Esophagus (tissue), 2 donors: ENCODE measurements around the gene CREBRF. TPM values are rescaled to one million over a fixed set of nuclear protein-coding genes. Genes with fewer than 3 reads are reported as not detected.

Source experiments
- H3K27ac ChIP-seq, 2 donors: one replicate each; pipeline ENCODE4 v1.5.1; 2013; ENCODE audit warnings: low read depth in 2 of 2, mild to moderate bottlenecking in 2 of 2, inconsistent platforms in 1 of 2, low read length in 1 of 2, moderate library complexity in 1 of 2
- H3K27me3 ChIP-seq, 2 donors: one replicate each; pipeline ENCODE4 v1.6.1; 2013; ENCODE audit warnings: low read length in 2 of 2, control low read depth in 1 of 2, mild to moderate bottlenecking in 1 of 2; ENCODE audit not compliant: insufficient read depth in 2 of 2, control insufficient read depth in 1 of 2
- H3K36me3 ChIP-seq, 2 donors: one replicate each; pipeline ENCODE4 v1.6.1; 2013; ENCODE audit warnings: low read length in 1 of 2; ENCODE audit not compliant: control insufficient read depth in 2 of 2, insufficient read depth in 2 of 2
- H3K4me1 ChIP-seq, 2 donors: one replicate each; pipeline ENCODE4 v1.6.1; 2013; ENCODE audit warnings: low read length in 1 of 2; ENCODE audit not compliant: control insufficient read depth in 2 of 2, insufficient read depth in 2 of 2
- H3K4me3 ChIP-seq, 2 donors: one replicate each; pipeline ENCODE4 v1.5.1; 2013; ENCODE audit warnings: low read length in 2 of 2, mild to moderate bottlenecking in 2 of 2, low read depth in 1 of 2, moderate library complexity in 1 of 2
- H3K9me3 ChIP-seq, 2 donors: one replicate each; pipeline ENCODE4 v1.6.1; 2013; ENCODE audit warnings: mild to moderate bottlenecking in 2 of 2, low read depth in 1 of 2, low read length in 1 of 2, moderate library complexity in 1 of 2; ENCODE audit not compliant: control insufficient read depth in 2 of 2, insufficient read depth in 1 of 2
- WGBS, 2 donors: extraction: QIAGEN DNeasy Blood & Tissue Kit; methylation state at CpG; one replicate each; pipeline ENCODE4 v1.1.7; 2013; 5-methylcytosine and 5-hydroxymethylcytosine counted together
- polyA plus RNA-seq, 2 donors: library from polyadenylated mRNA; stranded (reverse); fragments of 200-250 nt; gene quantifications; one replicate each; pipeline ENCODE4 v1.2.3, GENCODE V29; 2013
- donor health status: healthy with polysubstance abuse.
- donor health status: Bipolar disorder and iron deficiency.

The CREBRF gene, protein sequence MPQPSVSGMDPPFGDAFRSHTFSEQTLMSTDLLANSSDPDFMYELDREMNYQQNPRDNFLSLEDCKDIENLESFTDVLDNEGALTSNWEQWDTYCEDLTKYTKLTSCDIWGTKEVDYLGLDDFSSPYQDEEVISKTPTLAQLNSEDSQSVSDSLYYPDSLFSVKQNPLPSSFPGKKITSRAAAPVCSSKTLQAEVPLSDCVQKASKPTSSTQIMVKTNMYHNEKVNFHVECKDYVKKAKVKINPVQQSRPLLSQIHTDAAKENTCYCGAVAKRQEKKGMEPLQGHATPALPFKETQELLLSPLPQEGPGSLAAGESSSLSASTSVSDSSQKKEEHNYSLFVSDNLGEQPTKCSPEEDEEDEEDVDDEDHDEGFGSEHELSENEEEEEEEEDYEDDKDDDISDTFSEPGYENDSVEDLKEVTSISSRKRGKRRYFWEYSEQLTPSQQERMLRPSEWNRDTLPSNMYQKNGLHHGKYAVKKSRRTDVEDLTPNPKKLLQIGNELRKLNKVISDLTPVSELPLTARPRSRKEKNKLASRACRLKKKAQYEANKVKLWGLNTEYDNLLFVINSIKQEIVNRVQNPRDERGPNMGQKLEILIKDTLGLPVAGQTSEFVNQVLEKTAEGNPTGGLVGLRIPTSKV
- polyA plus RNA-seq: 1 to 10 TPM; 2.3 to 2.8 TPM

DNA sequence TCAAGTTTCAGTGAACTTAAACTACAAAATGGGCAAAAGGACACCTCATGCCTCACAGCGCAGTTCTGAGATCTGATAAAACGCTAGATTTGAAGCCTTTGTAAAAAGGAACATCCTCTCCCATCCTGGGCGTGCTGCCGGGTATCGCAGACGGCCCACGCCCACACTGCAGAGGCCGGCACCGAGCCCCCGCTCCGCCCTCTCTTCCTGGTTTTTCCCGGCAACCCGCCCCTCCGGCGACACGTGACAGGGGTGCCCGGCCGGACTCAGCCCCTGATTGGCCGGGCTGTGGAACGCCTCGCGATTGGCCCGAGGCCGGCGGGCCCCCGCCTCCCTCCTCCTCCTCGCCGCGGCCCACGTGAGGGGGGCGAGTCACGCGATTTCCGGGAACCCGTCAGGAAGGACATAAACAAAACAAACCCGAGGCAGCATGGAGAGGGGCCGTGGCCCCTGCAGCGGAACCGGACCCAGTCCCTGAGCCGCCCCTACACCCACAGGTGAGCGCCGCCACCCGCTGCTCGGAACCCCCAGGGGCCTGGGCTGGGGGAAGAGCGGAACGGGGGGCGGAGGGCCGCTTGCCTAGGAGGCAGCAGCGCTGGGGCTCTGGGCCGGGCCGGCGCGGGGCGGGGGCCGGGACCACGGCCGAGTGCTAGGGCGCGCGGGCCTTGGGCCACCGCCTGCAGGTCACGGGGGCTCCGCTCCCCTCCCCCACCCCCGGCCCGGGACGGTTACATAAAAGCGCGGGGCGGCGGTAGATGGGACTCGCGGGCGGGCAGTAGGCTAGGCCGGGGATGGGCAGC is at the start of gene CREBRF:
CREBRF (plus strand) TSS at position 370 of the 800 bp plus-strand sequence. CDS start 24,424 bp downstream, outside the sequence.
- Histone ChIP-seq H3K4me1 (no peaks in the 10 kb centered on the region), H3K36me3 (no peaks in the 10 kb centered on the region), H3K4me3 (peak within 1 kb of the TSS; percentile 87 to 95), H3K27ac (peak within 1 kb of the TSS; percentile 97), H3K9me3 (no peaks in the 10 kb centered on the region), H3K27me3 (no peaks in the 10 kb centered on the region)
- 0% methylated on average over 57 to 74 of the region's 74 CpGs for WGBS, 2 donors

DNA sequence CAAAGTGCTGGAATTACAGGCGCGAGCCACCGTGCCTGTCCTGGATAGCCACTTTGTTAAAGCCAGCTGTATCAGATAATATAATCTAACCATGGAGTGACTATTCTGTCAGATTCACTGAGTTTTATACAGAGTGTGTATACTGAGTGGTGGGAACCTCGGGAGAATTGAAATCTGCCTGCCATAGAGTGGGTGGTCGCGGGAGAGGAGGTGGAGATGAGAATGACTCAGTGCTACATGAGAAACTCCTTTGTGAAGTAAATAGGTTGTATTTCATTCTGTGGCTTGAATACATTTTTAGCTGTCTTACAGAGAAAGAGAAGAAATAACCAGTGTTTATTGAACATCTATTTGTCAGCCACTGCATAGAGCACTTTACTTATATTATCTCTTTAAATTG is 46.1 kb upstream of the CREBRF start:
- Histone ChIP-seq H3K27ac (no peak overlapping the region), H3K36me3 (no peaks in the 10 kb centered on the region), H3K4me1 (peaks cover 0 to 3% of the 10 kb centered on the region in 2 donors), H3K4me3 (no peak overlapping the region), H3K27me3 (no peaks in the 10 kb centered on the region), H3K9me3 (no peaks in the 10 kb centered on the region)
- WGBS, 2 donors: 78 to 83% methylated on average over 6 of the region's 6 CpGs

DNA sequence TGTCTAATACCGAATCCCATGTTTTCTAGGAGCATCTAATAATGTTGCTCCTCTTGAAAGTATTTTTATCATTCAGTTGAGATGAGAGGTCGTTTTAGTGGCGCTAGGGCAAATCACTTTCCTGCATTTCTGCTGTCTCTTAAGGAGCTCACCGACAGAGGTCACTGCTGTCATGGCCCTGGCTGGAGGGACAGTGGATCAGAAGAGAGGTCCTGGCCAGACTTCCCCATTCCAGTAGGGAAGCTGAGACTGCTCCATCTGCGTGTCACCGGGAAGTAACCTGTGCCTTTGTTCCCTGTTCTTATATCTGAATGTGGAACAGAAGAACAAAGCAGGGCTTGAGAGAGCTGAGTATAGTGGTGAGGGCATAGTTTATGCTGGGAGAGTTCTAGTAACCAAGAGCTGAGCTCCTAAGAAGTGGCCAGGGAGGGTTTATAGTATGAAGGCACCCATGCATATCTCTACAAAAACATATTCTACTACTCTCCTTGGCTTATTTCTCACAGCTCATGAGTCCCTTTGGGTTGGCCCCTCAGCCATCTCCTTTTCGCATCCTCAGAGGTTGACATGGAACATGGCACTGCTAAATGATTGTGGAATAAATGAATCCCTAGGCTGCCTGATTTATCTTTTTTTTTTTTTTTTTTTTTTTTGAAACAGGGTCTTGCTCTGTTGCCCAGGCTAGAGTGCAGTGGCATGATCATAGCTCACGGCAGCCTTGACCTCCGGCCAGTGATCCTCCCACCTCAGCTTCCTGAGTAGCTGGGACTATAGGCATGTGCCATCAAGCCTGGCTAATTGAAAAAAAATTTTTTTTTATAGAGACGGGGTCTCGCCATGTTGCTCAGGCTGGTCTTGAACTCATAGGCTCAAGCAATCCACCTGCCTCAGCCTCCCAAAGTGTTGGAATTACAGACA is 45.3 kb upstream of the CREBRF start:
- Histone ChIP-seq H3K36me3 (no peaks in the 10 kb centered on the region), H3K9me3 (no peaks in the 10 kb centered on the region), H3K27ac (no peak overlapping the region), H3K27me3 (no peaks in the 10 kb centered on the region), H3K4me1 (peaks cover under 1 to 3% of the 10 kb centered on the region in 2 donors), H3K4me3 (no peak overlapping the region)
- WGBS, 2 donors: 79 to 81% methylated on average over 11 of the region's 11 CpGs

DNA sequence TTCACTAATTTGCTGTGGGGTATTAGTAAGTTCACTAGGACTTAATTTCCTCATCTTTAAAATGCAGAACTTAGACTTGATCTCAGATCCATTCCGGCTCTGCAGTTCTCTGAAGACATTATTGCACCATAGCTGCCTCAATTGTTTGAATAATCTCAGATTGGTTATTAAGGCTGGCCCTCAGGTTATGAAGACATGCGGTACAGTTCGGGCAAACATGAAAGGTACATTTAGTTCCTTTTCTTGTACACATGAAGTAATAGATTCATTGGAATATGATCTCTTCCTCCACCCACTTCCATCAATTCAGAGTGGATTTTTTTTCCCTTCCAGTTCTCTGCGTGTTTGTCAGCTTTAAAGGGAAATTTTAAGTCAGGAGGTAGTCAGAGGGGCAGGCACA is 44.6 kb upstream of the CREBRF start:
- no peaks in the 10 kb centered on the region for H3K9me3 ChIP-seq
- no peaks in the 10 kb centered on the region for H3K27me3 ChIP-seq
- H3K4me3 ChIP-seq: no peak overlapping the region
- H3K4me1 ChIP-seq: peaks cover 3 to 4% of the 10 kb centered on the region in 2 donors
- no peaks in the 10 kb centered on the region for H3K36me3 ChIP-seq
- no peak overlapping the region for H3K27ac ChIP-seq
- WGBS, 2 donors: 51 to 67% methylated on average over 4 of the region's 4 CpGs

DNA sequence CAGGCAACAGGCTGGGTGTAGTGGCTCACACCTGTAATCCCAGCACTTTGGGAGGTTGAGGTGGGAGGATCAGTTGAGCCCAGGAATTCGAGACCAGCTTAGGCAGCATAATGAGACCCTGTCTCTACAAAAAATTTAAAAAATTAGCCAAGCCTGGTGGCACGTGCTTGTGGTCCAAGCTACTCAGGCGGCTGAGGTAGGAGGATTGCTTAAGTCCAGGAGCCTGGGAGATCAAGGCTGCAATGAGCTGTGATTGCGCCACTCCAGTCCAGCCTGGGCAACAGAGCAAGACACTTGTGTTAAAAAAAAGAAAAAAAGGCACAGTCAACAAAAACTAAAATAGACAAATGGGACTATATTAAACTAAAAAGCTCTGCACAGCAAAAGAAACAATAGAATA is 43.3 kb upstream of the CREBRF start:
- Histone ChIP-seq H3K9me3 (no peaks in the 10 kb centered on the region), H3K4me3 (no peak overlapping the region), H3K27me3 (no peaks in the 10 kb centered on the region), H3K27ac (no peak overlapping the region), H3K36me3 (no peaks in the 10 kb centered on the region), H3K4me1 (peaks cover 3 to 4% of the 10 kb centered on the region in 2 donors)
- WGBS, 2 donors: 90 to 96% methylated on average over 4 of the region's 4 CpGs

DNA sequence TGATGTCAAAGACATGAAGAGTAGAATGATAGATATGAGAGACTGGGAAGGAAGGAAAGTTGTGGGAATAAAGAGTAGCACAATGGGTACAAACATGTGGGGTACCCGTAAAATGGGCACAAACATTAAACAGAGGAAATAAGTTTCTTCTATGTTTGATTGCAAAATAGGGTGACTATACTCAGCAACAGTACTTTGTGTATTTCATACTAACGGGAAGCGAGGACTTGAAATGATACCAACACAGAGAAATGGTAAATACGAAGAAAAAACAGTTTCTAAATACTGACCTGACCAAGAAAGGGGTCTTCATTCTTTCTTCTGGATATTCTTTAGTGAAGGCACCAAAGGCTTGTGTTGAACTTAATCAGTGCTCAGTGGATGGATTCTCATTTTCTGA is 41.5 kb upstream of the CREBRF start:
- H3K9me3 ChIP-seq: no peaks in the 10 kb centered on the region
- no peak overlapping the region for H3K27ac ChIP-seq
- H3K36me3 ChIP-seq: no peaks in the 10 kb centered on the region
- no peaks in the 10 kb centered on the region for H3K27me3 ChIP-seq
- peaks cover 3 to 4% of the 10 kb centered on the region in 2 donors for H3K4me1 ChIP-seq
- H3K4me3 ChIP-seq: no peak overlapping the region
- WGBS, 2 donors: 90 to 95% methylated on average over 4 of the region's 4 CpGs

DNA sequence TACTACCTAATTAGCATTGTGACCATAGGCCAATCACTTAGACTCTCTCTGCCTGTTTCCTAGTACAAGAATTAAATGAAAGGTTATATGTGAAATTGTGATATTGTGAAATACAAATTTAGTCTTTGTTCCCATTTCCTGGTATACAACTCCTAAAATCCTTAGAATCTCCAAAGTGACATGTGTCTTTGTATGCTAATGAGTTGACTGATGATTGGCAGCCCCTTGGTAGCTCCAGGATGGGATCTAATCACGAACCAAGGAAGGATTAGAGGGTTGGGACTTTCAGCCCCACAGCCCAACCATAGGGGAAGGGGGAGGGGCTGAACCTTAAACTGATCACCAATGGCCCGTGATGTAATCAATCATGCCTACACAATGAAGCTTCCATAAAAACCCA is 41.0 kb upstream of the CREBRF start:
- 90 to 93% methylated on average over 2 of the region's 2 CpGs for WGBS, 2 donors
- H3K27me3 ChIP-seq: no peaks in the 10 kb centered on the region
- no peak overlapping the region for H3K4me3 ChIP-seq
- peaks cover 3 to 4% of the 10 kb centered on the region in 2 donors for H3K4me1 ChIP-seq
- no peak overlapping the region for H3K27ac ChIP-seq
- no peaks in the 10 kb centered on the region for H3K36me3 ChIP-seq
- H3K9me3 ChIP-seq: no peaks in the 10 kb centered on the region

DNA sequence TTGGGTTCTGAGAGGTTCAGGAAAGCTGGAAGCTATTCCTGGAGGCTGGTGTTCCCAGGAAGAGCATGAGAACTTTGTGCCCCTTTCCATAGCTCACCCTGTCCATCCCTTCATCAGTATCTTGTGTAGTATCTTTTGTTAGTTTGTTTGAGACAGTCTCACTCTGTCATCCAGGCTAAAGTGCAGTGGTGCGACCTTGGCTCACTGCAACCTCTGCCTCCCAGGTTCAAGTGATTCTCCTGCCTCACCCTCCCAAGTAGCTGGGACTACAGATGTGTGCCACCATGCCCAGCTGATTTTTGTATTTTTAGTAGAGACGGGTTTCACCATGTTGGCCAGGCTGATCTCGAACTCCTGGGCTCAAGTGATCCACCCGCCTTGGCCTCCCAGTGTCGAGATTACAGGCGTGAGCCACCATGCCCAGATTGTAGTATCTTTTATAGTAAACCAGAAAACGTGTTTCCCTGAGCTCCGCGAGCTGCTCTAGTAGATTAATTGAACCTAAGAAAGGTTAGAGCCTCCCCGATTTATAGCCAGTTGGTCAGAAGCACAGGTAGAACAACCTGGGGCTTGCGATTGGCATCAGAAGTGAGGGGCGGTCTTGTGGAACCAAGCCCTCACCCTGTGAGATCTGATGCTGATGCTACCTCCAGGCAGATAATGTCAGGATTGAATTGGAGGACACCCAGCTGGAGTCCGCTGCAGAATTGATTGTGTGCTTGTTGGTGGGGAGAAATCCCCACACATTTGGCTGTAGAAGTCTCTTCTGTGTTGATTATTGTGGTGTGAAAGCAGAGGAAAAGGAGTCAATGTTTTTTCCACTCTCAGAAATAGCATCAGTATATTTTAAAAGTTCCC is 40.3 kb upstream of the CREBRF start:
- no peaks in the 10 kb centered on the region for H3K9me3 ChIP-seq
- no peak overlapping the region for H3K4me3 ChIP-seq
- no peaks in the 10 kb centered on the region for H3K27me3 ChIP-seq
- peak overlapping the region; percentile 59 to 77 for H3K27ac ChIP-seq
- peaks cover 0 to 4% of the 10 kb centered on the region in 2 donors for H3K4me1 ChIP-seq
- 93 to 95% methylated on average over 13 of the region's 13 CpGs for WGBS, 2 donors
- H3K36me3 ChIP-seq: peaks cover 0 to 2% of the 10 kb centered on the region in 2 donors
